ENCODE data around the gene AGO1.
"Not testable (repeated sequence)": the region's sequence is repeated elsewhere in the genome, so short reads cannot be mapped to it uniquely, and the experiment has no call there.

Gene AGO1

GRCh38 chr1:35882945-35883634, at the start of gene AGO1:
Gene AGO1, plus strand, starts transcription at chr1:35883209. Its CDS starts 213 bp downstream, at chr1:35883422.
- peak; percentile 86 for DNase-seq

GRCh38 chr1:35833395-35833794, 49.6 kb upstream of the AGO1 start:
- no peak for DNase-seq

- no peak for DNase-seq
Observed at GRCh38 chr1:35834218-35834617, 48.8 kb upstream of the AGO1 start.

GRCh38 chr1:35835398-35835797, 47.6 kb upstream of the AGO1 start:
- DNase-seq, result no peak

GRCh38 chr1:35836734-35837133, 46.3 kb upstream of the AGO1 start:
- no peak for DNase-seq

GRCh38 chr1:35838693-35839245, 44.2 kb upstream of the AGO1 start:
- DNase-seq, result no peak

GRCh38 chr1:35844826-35845225, 38.2 kb upstream of the AGO1 start:
- DNase-seq, result no peak

- DNase-seq, result no peak
Observed at GRCh38 chr1:35845766-35846165, 37.2 kb upstream of the AGO1 start.

GRCh38 chr1:35847935-35848565, 35.0 kb upstream of the AGO1 start:
- no peak for DNase-seq

- no peak for DNase-seq
Observed at GRCh38 chr1:35850051-35850450, 33.0 kb upstream of the AGO1 start.

- DNase-seq, result no peak
Observed at GRCh38 chr1:35850716-35851115, 32.3 kb upstream of the AGO1 start.

- no peak for DNase-seq
Observed at GRCh38 chr1:35851132-35851869, 31.7 kb upstream of the AGO1 start.

- no peak for DNase-seq
Observed at GRCh38 chr1:35852241-35852640, 30.8 kb upstream of the AGO1 start.

GRCh38 chr1:35854989-35855700, 27.9 kb upstream of the AGO1 start:
- DNase-seq, result no peak

GRCh38 chr1:35856964-35857363, 26.0 kb upstream of the AGO1 start:
- no peak for DNase-seq

- no peak for DNase-seq
Observed at GRCh38 chr1:35857830-35858229, 25.2 kb upstream of the AGO1 start.

GRCh38 chr1:35860696-35861095, 22.3 kb upstream of the AGO1 start:
- no peak for DNase-seq

- DNase-seq, result no peak
Observed at GRCh38 chr1:35863136-35863535, 19.9 kb upstream of the AGO1 start.

- DNase-seq, result no peak
Observed at GRCh38 chr1:35863881-35864625, 19.0 kb upstream of the AGO1 start.

GRCh38 chr1:35864813-35865212, 18.2 kb upstream of the AGO1 start:
- no peak for DNase-seq

- no peak for DNase-seq
Observed at GRCh38 chr1:35866991-35867390, 16.0 kb upstream of the AGO1 start.

- DNase-seq, result not testable (repeated sequence)
Observed at GRCh38 chr1:35869245-35869950, 13.6 kb upstream of the AGO1 start.
